HG03460 (cell line): ENCODE measurements around the gene USP32.

Experiments used
- ATAC-seq: cut with Tn5 transposase; IDR thresholded peaks from one replicate; pipeline ENCODE4 v1.9.1; 2021; ENCODE audit not compliant: unreplicated experiment

USP32 gene

DNA sequence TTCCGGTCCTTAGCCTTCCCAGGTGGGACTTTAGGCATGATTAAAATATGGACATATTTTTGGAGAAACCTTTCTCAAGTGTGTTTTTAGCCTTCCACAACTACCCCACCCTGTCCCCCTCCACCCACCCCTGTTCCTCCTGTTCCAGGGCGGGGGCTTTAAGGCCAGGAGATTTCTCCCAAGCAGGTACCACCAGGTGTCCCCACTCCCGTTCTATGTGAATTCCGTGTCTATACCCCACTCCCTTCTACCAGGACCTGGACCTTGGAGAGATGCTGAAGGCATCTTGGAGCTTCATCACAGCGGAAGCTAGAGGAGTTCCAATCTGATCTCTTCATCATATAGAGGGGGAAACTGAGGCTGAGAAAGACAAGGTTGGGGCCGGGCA lies 232.5 kb downstream of the USP32 start:
- no peak for ATAC-seq

DNA sequence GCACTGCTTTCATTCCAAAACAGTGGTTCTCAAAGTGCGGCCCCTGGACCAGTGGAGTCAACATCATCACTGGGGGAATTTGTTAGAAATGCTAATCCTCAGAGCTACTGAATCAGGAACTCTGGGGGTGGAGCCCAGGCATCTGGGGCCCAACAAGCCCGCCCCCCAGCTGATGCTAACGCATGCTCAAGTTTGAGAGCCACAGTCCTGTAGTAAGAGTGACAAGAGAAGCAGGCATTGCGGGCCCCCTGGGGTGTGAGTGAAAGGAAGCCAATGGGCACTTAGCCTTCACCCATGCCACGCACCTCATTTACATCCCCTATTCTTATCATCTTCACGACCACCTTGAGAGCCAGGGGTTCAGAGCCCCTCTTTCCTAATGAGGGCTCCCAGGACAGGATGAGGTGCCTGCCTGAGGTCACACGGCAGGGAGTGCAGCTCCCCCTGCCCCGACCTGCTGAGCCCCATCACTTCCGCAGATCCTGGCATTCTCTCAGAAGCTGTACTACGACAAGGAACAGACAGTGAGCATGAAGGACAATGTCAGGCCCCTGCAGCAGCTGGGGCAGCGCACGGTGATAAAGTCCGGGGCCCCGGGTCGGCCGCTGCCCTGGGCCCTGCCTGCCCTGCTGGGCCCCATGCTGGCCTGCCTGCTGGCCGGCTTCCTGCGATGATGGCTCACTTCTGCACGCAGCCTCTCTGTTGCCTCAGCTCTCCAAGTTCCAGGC lies 233.0 kb downstream of the USP32 start:
- no peak for ATAC-seq

DNA sequence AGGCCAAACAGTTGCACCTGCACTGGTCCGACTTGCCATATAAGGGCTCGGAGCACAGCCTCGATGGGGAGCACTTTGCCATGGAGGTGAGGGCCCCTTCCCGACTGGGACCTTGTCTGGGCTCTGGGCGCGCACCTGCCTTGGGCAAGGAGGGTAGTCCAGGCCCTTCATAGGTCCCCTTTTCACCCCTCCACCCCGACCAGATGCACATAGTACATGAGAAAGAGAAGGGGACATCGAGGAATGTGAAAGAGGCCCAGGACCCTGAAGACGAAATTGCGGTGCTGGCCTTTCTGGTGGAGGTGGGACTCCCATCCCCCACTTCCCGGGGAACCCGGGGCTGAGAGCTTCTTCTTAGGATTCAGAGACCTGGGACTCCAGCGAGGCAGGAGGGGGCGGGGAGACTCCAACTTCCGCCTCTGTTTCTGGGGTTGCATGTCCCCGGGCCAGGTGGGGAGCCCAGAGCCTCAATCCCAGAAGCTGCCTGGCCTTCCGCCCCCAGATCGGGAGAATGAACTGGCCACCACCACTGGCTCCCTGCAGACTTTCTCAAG lies 234.4 kb downstream of the USP32 start:
- no peak for ATAC-seq

DNA sequence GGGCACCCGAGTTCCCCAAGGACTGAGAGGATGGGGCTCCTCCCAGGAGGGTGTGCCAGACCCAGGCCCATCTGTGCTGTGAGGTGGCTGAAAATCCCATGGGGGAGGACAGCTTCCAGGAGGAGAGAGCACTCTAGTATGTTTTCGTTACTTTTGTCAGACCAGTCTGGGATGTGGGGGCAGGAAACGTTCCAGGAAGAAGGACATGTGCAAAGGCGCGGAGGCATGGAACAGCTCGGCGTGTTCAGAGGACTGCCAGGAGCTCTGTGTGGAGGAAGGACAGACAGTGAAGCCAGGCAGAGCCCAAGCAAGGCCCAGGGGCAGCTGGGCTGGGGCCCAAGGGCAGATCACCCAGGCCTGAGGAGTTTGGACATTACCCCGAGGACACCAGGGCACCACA lies 235.2 kb downstream of the USP32 start:
- no peak for ATAC-seq

DNA sequence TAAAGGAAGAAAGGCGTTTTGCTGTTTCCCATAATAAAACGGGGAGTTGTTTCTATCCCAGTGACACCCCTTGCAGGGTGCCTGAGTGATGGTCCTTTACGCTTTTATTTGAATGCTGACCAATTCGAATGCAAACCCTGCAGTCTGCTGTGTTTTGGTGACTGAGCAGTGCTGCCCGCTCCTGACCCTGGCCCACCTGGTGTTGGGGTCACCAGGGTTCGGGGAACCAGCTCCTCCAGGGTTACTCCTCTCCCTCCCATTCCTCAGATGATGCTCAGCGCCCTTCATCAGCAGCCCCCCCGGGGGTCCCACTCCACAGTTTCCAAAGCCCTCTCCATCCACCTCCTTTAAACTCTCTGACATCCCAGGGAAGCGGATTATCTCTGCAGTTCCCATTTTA lies 236.1 kb downstream of the USP32 start:
- no peak for ATAC-seq

DNA sequence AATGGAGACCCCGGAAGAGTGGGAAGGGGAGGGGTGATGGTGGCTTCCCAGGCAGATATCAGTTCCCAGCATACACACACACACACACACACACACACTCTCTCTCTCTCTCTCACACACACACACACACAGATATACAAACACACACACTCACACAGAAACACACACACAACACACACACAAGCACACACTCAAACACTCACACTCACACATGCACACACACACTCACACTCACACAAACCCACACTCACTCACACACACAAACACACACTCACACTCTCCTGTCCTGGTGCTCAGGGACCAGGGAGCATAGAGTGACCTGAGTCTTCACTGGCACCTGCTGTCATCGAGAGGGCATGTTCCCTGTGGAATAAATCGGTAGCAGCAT lies 236.5 kb downstream of the USP32 start:
- no peak for ATAC-seq

DNA sequence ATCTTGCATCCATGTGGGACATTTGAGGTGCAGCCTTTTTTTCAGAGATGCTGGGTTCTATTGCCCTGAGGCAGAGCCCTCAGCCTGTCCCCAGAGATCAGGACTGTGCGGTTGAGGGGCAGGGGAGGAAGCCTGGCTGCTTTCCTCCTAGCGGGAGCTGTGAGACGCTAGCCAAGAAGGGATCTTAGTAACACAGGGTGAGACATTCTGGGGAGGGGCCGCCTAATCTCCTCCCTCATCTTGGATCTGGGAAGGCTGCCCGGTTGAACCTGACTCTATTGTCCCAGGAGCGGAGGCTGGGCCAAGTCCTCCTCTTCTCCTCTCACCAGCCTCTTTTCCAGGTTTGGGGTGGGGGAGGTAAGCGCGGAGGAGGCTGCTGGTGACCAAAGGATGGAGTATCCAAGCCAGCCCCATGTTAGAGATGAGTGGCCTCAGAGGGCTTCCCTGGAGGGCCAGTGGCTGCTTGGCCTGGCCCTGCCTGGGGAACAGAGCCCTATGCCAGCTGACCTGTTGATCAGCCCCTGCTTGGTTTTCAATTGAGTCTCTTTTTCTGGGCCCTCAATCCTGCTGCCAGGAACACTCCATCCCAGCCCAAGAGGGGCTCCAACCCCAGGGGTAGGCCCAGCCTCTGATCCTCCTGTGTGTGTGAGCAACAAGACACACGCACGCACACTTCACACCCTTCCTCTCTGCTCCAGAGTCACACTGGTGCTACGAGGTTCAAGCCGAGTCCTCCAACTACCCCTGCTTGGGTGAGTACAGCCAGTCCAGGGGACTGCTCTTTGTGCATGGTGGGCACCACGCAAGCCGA lies 237.1 kb downstream of the USP32 start:
- no peak for ATAC-seq

DNA sequence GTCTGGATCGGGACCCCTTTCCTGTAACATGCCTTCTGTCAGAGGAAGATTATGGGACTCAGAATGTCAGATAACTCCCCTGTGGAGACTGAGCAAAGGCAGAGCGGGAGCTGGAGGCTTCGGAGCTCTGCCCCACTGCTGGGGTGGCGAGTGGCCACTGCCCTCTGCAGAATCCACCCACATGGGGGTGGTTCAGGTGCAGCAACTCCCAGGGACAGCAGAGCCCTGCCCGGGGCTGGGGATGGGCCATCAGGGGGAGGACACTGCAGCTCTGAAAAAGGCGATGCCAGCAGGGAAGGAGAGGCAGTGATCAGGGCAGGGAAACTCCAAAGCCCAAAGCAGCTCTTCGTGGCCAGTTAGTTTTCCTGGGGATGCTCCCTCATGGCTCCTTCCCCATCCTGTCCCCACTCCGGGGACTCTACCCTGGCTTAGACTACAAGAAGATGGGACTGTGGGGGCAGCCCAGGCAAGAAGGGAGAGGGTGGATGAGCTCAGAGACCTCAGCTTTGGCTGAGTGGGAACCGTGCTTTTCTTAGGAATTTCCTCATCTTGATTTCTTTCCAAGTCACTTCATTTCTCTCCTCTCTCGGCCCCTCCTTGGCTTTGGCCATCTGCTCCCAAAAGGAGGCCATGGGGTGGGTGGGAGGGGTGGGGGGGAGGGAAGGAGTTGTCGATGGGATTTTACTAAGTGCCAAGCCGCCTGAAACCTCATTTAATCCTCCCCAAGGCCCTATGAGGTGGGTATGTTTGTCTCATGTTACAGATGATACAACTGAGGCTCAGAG lies 238.1 kb downstream of the USP32 start:
- no peak for ATAC-seq

DNA sequence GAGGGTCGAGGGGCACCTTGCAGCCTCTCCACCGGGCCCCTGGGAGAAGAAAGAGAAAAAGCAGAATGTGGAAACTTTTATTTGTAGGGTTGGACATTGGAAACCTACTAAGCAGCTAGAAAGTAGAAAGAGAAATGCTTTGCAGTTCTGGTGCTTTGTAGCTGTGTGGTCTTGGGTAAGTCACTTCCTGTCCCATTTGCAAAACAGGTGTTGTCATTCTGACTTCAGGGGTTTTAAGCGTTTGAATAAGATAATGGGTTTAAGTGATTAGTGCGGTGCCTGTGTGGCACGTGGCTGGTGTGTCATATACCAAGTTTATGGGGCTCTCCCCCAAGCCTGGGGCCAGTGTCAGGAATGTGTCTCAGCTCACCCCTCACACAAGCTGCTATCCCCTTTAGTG lies 240.6 kb downstream of the USP32 start:
- ATAC-seq: peak; percentile 56

DNA sequence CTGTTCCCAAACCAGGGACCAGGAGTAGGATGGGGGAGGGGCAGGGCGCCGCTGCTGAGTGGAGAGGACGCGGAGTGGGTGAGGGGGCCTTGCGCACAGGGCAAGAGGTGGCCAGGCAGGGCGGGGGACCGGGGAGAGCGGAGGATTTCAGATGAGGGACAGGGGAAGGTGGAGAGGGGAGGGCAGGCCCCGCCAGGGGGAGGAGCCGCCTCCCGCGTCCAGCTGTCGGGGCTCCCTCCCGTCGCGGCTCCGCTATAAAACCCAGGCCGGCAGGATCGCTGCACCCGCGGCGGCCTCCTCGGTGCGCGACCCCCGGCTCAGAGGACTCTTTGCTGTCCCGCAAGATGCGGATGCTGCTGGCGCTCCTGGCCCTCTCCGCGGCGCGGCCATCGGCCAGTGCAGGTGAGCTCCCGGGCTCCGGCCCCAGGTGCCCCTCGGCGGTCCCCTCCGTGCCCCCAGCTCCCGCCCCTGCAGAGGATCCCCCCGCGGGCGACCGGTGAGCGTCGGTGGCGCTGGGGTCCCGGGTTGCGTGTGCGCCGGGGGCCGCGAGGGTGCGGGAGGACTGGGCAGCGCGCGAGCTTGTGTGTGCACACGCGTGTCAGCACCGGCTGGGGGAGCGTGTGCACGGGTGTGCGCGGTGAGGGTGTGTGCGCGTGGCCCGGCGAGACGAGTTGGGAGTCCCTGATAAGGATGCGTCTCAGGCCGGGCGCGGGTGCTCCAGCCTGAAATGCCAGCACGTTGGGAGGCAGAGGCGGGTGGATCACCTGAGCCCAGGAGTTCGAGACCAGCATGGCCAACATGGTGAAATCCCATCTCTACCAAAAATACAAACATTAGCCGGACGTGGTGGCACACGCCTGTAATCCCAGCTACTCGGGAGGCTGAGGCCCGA lies 242.0 kb downstream of the USP32 start, which contains the start of gene CA4:
Gene CA4, plus strand, starts transcription at position 283 of the 892 bp plus-strand sequence. Its CDS starts 62 bp downstream, at position 345.
- ATAC-seq: no peak

DNA sequence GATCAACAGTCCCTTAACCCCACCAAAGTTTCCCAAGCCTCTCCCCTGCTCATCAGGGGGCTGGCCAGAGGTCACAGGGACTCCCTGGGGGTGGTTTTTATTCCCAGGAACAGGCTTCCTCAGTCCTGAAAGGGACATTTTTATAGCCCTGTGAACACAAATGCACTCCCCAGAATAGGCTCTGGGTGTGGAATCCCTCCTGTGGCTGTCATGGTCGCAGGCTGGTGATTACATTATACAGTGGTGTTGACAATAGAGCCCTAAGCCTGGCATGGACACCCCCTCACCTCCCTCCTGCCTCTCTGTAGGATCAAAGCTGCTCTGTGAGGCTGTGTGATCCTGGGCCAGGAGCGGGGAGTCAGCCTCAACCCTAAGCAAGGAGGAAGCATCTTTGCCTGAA lies 243.6 kb downstream of the USP32 start:
- no peak for ATAC-seq

DNA sequence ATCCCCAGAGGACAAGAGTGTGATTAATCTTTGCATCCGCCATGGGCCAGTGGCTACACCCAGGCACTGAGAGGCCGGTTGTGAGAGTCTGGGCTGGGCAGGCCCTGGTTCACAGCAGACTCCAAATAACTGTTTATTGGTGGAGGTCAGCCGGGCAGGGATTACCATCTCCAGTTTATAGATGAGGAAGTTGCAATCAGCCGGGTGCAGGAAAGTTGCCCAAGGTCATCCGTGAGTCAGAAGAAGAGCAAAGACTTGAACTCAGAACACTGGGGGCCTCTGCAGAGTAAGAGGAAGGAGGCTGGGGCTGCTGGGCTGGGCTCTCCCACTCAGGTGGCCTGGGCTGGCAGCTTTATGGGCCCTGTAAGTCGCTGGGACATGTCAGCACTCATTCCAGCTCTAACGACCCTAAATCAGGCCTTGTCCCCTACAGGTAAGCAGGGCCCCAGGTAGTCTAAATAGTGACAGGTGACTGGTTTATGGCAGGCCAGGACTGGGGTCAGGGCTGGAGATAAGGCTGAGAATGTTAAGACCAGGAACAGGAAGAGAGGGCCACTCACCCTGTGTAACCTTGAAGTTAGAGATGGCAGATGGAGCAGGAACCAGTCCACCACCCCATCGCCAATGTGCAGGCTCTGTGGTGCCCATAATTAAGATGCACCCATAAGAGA lies 244.2 kb downstream of the USP32 start:
- ATAC-seq: no peak

DNA sequence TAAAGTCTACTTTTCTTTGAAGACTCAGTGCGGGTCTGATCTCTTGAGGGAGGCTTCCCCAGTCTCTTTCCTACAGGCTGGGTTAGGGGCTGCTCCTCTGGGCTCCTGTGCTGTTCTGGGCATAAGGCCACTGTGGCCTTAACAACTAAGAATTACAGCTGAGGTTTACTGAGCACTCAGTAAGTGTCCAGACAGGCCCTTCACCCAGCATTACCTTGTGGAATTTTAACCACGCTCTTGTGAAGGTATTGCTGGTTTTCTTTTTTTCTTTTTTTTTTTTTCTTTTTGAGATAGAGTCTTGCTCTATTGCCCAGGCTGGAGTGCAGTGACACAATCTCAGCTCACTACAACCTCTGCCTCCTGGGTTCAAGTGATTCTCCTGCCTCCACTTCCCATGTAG lies 245.7 kb downstream of the USP32 start:
- no peak for ATAC-seq

DNA sequence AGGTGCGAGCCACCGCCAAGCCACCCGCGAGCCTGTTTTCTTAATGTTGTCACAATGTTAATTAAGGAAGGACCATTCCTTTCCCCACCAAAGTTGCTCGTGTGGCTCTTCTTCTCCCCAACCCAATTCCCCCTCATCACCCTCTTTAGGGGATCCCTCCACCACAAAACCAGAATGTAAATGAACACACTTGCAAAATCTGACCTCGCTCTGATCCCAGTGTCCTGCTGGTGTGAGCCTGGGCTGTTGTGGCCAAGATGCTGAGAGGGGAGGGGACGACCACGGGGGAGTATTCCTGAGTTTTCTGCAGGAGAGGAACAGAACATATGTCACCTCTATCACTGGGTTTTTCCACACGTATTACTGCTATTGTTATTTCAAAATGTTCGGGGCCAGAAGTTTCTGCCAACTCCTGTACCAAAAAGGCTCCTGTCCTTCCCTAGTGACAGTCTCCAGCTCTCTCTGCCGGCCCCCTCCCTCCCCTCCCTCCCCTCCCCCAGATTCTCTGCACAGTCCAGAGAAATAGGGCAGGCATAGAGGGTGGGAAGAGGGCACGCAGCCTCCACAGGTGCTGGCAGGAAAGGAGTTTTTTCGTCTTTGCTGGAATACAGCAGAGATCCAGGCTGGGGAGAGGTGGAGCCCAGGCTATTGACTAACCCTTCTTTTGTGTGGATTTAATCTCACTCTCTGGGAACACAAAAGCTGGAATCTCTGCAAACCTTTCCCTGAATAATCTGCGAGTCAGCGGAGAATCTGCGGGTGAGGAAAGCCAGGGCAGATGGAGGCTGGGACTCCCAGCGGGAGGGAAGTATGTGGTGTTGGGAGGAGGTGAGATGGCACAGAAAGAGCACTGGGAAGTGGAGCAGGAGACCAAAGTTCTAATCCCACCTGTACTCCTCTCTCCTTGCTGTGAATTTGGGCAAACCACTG lies 246.7 kb downstream of the USP32 start:
- ATAC-seq: no peak

DNA sequence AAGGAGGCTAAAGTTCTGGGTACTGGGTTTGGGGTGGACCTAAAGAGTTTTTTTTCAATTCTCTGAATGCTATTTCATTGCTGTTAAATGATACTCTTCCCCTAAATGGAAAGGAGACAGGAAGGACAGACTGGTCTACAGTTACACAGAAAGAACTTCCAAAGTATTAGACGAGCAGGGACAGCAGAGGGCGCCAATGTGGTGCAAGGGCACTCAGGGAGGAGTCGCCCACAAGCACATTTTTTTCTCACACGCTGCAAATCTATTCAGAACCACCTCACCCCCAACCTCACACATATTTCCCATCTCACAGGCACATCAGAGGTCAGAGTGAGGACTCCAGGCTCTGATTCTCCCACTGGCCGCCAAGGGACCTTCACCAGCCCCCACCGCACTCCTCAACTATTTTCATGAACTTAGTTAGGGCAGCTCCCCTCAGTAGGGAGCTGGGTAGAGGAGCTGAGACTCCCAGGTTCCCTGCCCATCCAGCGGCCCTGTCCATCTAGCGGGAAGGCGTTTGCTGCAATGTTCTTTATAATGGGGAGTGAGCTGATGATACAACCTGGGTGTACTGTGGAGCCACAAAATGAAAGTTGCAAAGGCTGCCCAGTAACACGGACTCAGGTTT lies 248.9 kb downstream of the USP32 start:
- ATAC-seq: peak; percentile 67

DNA sequence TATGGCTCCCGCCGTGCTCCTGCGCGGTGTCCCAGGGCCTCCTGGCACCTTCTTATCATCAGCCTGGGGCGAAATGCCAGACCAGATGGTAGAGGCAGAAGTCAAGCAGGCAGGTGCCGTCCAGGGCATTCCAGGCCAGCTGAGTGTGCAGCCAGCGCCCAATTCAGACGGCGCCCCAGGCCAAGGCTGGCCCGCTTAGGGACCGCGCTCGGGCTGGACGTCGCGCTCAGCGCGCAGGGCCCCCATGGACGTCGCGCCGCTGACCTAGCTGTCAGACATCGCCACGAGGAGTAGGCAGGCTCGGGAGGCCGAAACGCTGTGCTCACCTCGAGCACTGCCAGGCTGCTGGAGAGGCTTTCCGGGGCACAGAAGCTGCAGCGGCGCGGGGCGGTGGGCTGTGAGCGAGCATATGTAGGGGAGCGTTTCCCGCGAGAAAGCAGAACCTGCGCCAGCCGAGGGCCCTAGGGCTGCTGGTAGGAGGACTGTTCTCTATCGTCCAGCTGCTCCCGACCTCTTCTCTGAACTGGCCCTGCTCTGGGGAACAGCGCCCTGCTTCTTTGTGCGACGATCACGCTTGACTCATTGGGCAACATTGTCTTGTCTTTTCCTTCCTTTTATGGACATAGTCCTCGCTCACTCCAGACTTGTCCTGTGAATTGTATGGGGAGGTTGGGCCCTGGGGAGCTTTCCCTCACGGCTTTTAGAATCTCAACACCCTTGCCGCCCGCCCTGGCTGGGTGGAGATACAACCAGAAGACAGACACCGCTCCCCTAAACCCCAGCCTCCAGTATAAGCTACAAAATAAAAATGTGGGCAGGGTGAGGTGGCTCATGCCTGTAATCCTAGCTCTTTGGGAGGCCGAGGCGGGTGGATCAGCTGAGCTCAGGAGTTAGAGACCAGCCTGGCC lies 250.6 kb downstream of the USP32 start:
- ATAC-seq: no peak
